HG03108 (cell line): ENCODE data around the gene MOGAT3.
"Not testable (repeated sequence)": the region's sequence is repeated elsewhere in the genome, so short reads cannot be mapped to it uniquely, and the experiment has no call there.

Experiments
- ATAC-seq: cut with Tn5 transposase; IDR thresholded peaks from one replicate; pipeline ENCODE4 v1.9.1; 2021; ENCODE audit warnings: moderate library complexity; ENCODE audit not compliant: unreplicated experiment

The MOGAT3 gene

GRCh38 chr7:101205901-101206664 lies 5.2 kb upstream of the MOGAT3 start:
- no peak for ATAC-seq

GRCh38 chr7:101203740-101204738 lies 3.2 kb upstream of the MOGAT3 start:
- ATAC-seq, result not testable (repeated sequence)

- ATAC-seq, result no peak
Measured at GRCh38 chr7:101202603-101202918, 1.7 kb upstream of the MOGAT3 start.

GRCh38 chr7:101201695-101202602 lies 1.1 kb upstream of the MOGAT3 start:
- no peak for ATAC-seq

- no peak for ATAC-seq
Measured at GRCh38 chr7:101200504-101200861, 353 bp downstream of the MOGAT3 start.

GRCh38 chr7:101199522-101199921 lies 1.3 kb downstream of the MOGAT3 start:
- not testable (repeated sequence) for ATAC-seq

GRCh38 chr7:101198476-101198875 lies 2.4 kb downstream of the MOGAT3 start:
- no peak for ATAC-seq

GRCh38 chr7:101197991-101198390 lies 2.8 kb downstream of the MOGAT3 start:
- ATAC-seq, result no peak

GRCh38 chr7:101195884-101196283 lies 5.0 kb downstream of the MOGAT3 start:
- ATAC-seq, result no peak

- no peak for ATAC-seq
Measured at GRCh38 chr7:101189109-101189508, 11.7 kb downstream of the MOGAT3 start.

GRCh38 chr7:101186844-101187428 lies 13.9 kb downstream of the MOGAT3 start:
- no peak for ATAC-seq

- ATAC-seq, result no peak
Measured at GRCh38 chr7:101186194-101186593, 14.6 kb downstream of the MOGAT3 start.

GRCh38 chr7:101185258-101185839 lies 15.5 kb downstream of the MOGAT3 start:
- no peak for ATAC-seq

- no peak for ATAC-seq
Measured at GRCh38 chr7:101180130-101180755, 20.6 kb downstream of the MOGAT3 start, which contains the start of gene NAT16. TSS of gene NAT16 (minus strand) at chr7:101180293. CDS start at chr7:101174807, 5,486 bp downstream.

- no peak for ATAC-seq
Measured at GRCh38 chr7:101179713-101180112, 21.1 kb downstream of the MOGAT3 start.

- ATAC-seq, result no peak
Measured at GRCh38 chr7:101179117-101179516, 21.7 kb downstream of the MOGAT3 start.

- no peak for ATAC-seq
Measured at GRCh38 chr7:101177644-101178043, 23.2 kb downstream of the MOGAT3 start.

GRCh38 chr7:101175664-101176063 lies 25.2 kb downstream of the MOGAT3 start:
- no peak for ATAC-seq

GRCh38 chr7:101174322-101174854 lies 26.4 kb downstream of the MOGAT3 start:
- no peak for ATAC-seq
